B cell (primary cell): ENCODE data around the gene FRAT2. TPM values are rescaled to one million over a fixed set of nuclear protein-coding genes. Genes with fewer than 3 reads are reported as not detected.

ENCODE experiments used
- ATAC-seq: fragments of 200-7000 bp; cut with Tn5 transposase; one replicate; pipeline ENCODE4 v1.10.0; 2021; ENCODE audit warnings: low read depth, mild to moderate bottlenecking, moderate number of reproducible peaks, moderate library complexity
- CTCF ChIA-PET: fragments of 350-600 bp; sonication (Branson Sonifier 250); formaldehyde crosslinking; loops from one replicate; lab custom pipeline; 2021; ENCODE audit warnings: antibody characterized with exemption, inconsistent platforms; lab: Charles Lee
- POLR2A ChIA-PET: fragments of 350-600 bp; sonication (Branson Sonifier 250); formaldehyde crosslinking; loops from one replicate; lab custom pipeline; 2021; ENCODE audit warnings: antibody characterized with exemption; lab: Charles Lee
- DNase-seq: peaks from one replicate; pipeline ENCODE4 v3.0.0; 2013
- H2AFZ ChIP-seq: 2 replicates; pipeline ENCODE4 v1.6.1; 2012; ENCODE audit warnings: mild to moderate bottlenecking, low read depth, low read length; ENCODE audit not compliant: insufficient read depth, poor library complexity, severe bottlenecking
- H3K27ac ChIP-seq, 2 donors: 1 replicate in 1 of 2; 2 replicates in 1 of 2; pipeline ENCODE4 v1.5.1; 2012 to 2013; ENCODE audit warnings: low read length in 2 of 2, mild to moderate bottlenecking in 2 of 2, moderate library complexity in 1 of 2
- H3K27me3 ChIP-seq, 4 experiments: fragments of 200-600 bp in 1 of 4; sonication (generic) in 1 of 4; replicated peaks in 1 of 4; 1 replicate in 2 of 4; 2 replicates in 2 of 4; pipeline versions ENCODE4 v1.6.1 to v1.7.0; 2013 to 2016; ENCODE audit warnings: low read length in 3 of 4, mild to moderate bottlenecking in 2 of 4, mixed read lengths in 1 of 4, moderate library complexity in 1 of 4; ENCODE audit not compliant: insufficient read depth in 4 of 4, control insufficient read depth in 3 of 4; ENCODE audit errors: control extremely low read depth in 1 of 4
- H3K36me3 ChIP-seq, 2 experiments: replicated peaks in 1 of 2; 1 replicate in 1 of 2; 2 replicates in 1 of 2; pipeline versions ENCODE4 v1.6.1 to v1.7.1; 2013; ENCODE audit warnings: low read length in 1 of 2; ENCODE audit not compliant: insufficient read depth in 2 of 2, control insufficient read depth in 1 of 2; ENCODE audit errors: control extremely low read depth in 1 of 2, extremely low read depth in 1 of 2
- H3K4me1 ChIP-seq, 2 donors: fragments of 200-600 bp in 1 of 2; sonication (generic) in 1 of 2; 1 replicate in 1 of 2; 2 replicates in 1 of 2; pipeline versions ENCODE4 v1.5.1 to v1.6.1; 2013 to 2017; ENCODE audit warnings: low read length in 2 of 2; ENCODE audit not compliant: control insufficient read depth in 2 of 2, insufficient read depth in 2 of 2
- H3K4me2 ChIP-seq: replicated peaks from 2 replicates; pipeline ENCODE3; 2012; ENCODE audit warnings: mild to moderate bottlenecking, low read depth, low read length; ENCODE audit not compliant: poor library complexity, severe bottlenecking
- H3K4me3 ChIP-seq, 5 experiments: fragments of 200-600 bp in 1 of 5; sonication (generic) in 1 of 5; 1 replicate in 3 of 5; 2 replicates in 2 of 5; pipeline versions ENCODE4 v1.5.1 to v1.7.0; 2011 to 2016; ENCODE audit warnings: low read length in 4 of 5, mild to moderate bottlenecking in 4 of 5, low read depth in 2 of 5, control low read depth in 1 of 5, moderate library complexity in 1 of 5; ENCODE audit not compliant: insufficient read depth in 1 of 5; ENCODE audit errors: control extremely low read depth in 1 of 5, extremely low read depth in 1 of 5
- H3K79me2 ChIP-seq: fragments of 200-600 bp; sonication (generic); one replicate; pipeline ENCODE4 v1.6.0; 2016; ENCODE audit warnings: low read length; ENCODE audit not compliant: control insufficient read depth, insufficient read depth
- H3K9ac ChIP-seq: fragments of 200-600 bp; sonication (generic); 2 replicates; pipeline ENCODE4 v1.6.1; 2017; ENCODE audit warnings: mild to moderate bottlenecking, low read length, moderate library complexity
- H3K9me3 ChIP-seq, 3 donors: one replicate each; pipeline versions ENCODE4 v1.6.1 to v1.7.1; 2013; ENCODE audit warnings: low read length in 2 of 3; ENCODE audit not compliant: control insufficient read depth in 2 of 3, insufficient read depth in 1 of 3; ENCODE audit errors: control extremely low read depth in 1 of 3
- H4K20me1 ChIP-seq: 2 replicates; pipeline ENCODE4 v1.6.0; 2012; ENCODE audit warnings: mild to moderate bottlenecking, low read length; ENCODE audit not compliant: insufficient read depth, control insufficient read depth, poor library complexity, severe bottlenecking
- H3K27ac Mint-ChIP-seq: one replicate; pipeline ENCODE4 v1.8.0; 2021; ENCODE audit warnings: mixed read lengths
- H3K27me3 Mint-ChIP-seq: one replicate; pipeline ENCODE4 v1.8.0; 2021; ENCODE audit warnings: mixed read lengths
- H3K4me1 Mint-ChIP-seq: one replicate; pipeline ENCODE4 v1.8.0; 2021; ENCODE audit warnings: mixed read lengths
- H3K4me3 Mint-ChIP-seq: one replicate; pipeline ENCODE4 v1.8.0; 2021; ENCODE audit warnings: mixed read lengths
- H3K9me3 Mint-ChIP-seq: one replicate; pipeline ENCODE4 v1.8.0; 2022; ENCODE audit warnings: mixed read lengths; ENCODE audit not compliant: insufficient read depth
- CTCF ChIP-seq: fragments of 200-600 bp; IDR thresholded peaks from one replicate; pipeline ENCODE4 v1.8.0; 2022; ENCODE audit warnings: antibody characterized with exemption, mild to moderate bottlenecking
- EZH2 ChIP-seq: IDR thresholded peaks from 2 replicates; pipeline ENCODE4 v1.6.1; 2012; ENCODE audit warnings: borderline replicate concordance, low read depth, mild to moderate bottlenecking, moderate library complexity, low read length; ENCODE audit not compliant: insufficient read depth, poor library complexity, severe bottlenecking
- WGBS: methylation state at CpG from one replicate; pipeline ENCODE4 v1.1.5; 2013; ENCODE audit warnings: missing lambda C conversion rate; ENCODE audit not compliant: insufficient coverage; 5-methylcytosine and 5-hydroxymethylcytosine counted together
- intact Hi-C: fragments of 100-400 bp; cut with micrococcal nuclease; formaldehyde crosslinking; loops from one replicate; pipeline ENCODE4 v1.10.0; 2022
- polyA plus RNA-seq: library from polyadenylated mRNA; depleted of rRNA; stranded (reverse); fragments of >200 nt; gene quantifications from 2 replicates; pipeline ENCODE4 v1.2.3, GENCODE V29; 2012
- total RNA-seq, 2 donors: library from RNA; stranded (reverse); fragments of 120-200 nt in 1 of 2; gene quantifications; 1 replicate in 1 of 2; 2 replicates in 1 of 2; pipeline versions ENCODE4 v1.2.3 to v1.2.4, GENCODE V29; 2013 to 2022

Gene FRAT2
- total and polyA plus RNA-seq, 2 donors (not counting 1 experiment from before 2014, with no cell fraction given) = 4.9 to 30.2 TPM

- Histone ChIP-seq H3K4me1 (peaks cover 0 to 6% of the 10 kb centered on the region in 2 donors), H3K9ac (no peak overlapping the region), H3K9me3 (no peaks in the 10 kb centered on the region), H3K36me3 (peaks cover 0 to 20% of the 10 kb centered on the region in 2 experiments), H3K27me3 (no peaks in the 10 kb centered on the region), H3K4me3 (no peak overlapping the region), H2AFZ (no peak overlapping the region), H3K27ac (no peak overlapping the region), H3K4me2 (no peak overlapping the region), H4K20me1 (no peaks in the 10 kb centered on the region), H3K79me2 (no peaks in the 10 kb centered on the region)
- Mint-ChIP-seq H3K27me3 (no peaks in the 10 kb centered on the region), H3K9me3 (no peaks in the 10 kb centered on the region), H3K27ac (no peak overlapping the region), H3K4me3 (no peak overlapping the region), H3K4me1 (no peaks in the 10 kb centered on the region)
- DNase-seq (peak; percentile 20), ATAC-seq (no peak)
- TF ChIP-seq EZH2 (no peak), CTCF (no peak)
- ChIA-PET CTCF (interaction anchor here (1.1 to 6.4 kb wide), 4 partner anchors 11 to 286 kb away, joined by 3 to 55 read pairs (median 4); no protein-coding TSS in a partner anchor), POLR2A (interaction anchor here (0.6 kb wide), 1 partner anchor 89 kb away, joined by 4 read pairs; no protein-coding TSS in a partner anchor)
- intact Hi-C loops = no loop called here
- WGBS = 85% methylated on average over 3 of the region's 3 CpGs
Observed at GRCh38 chr10:97358781-97359180, 24.3 kb upstream of the FRAT2 start.

DNA sequence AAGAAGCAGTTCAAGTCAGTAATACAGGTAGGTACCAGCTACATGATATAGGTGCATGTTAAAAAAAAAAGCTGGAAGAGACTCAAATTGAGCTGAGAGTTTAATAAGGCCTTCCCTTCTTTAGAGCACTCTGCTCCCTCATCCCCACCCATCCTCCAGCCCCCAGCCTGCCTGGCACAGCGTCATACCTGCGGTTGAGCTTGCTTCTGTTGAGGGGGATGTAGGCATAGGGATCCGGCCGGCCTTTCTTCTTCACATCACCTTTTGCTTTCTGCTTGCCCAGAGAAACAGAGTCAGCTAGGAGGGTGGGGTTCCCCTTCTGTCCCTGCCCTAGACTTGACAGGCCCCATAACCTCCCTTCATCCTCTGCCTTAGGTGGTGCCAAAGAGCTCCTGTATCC is 23.8 kb upstream of the FRAT2 start:
- ChIA-PET POLR2A (no interaction called here), CTCF (interaction anchor here (1.2 to 6.4 kb wide), 3 partner anchors 11 to 80 kb away, joined by 3 to 55 read pairs (median 4); no protein-coding TSS in a partner anchor)
- Histone ChIP-seq H3K4me2 (no peak overlapping the region), H3K79me2 (no peaks in the 10 kb centered on the region), H4K20me1 (no peaks in the 10 kb centered on the region), H3K4me1 (peaks cover 0 to 6% of the 10 kb centered on the region in 2 donors), H3K27me3 (no peaks in the 10 kb centered on the region), H3K36me3 (peaks cover 0 to 19% of the 10 kb centered on the region in 2 experiments), H3K4me3 (no peak overlapping the region), H3K27ac (no peak overlapping the region), H3K9ac (no peak overlapping the region), H2AFZ (no peak overlapping the region), H3K9me3 (no peaks in the 10 kb centered on the region)
- WGBS = no CpG with 5 or more reads among the region's 4 CpGs
- TF ChIP-seq CTCF = no peak
- TF ChIP-seq EZH2 = no peak
- intact Hi-C loops = no loop called here
- H3K9me3 Mint-ChIP-seq = no peaks in the 10 kb centered on the region
- H3K4me1 Mint-ChIP-seq = no peaks in the 10 kb centered on the region
- H3K27me3 Mint-ChIP-seq = no peaks in the 10 kb centered on the region
- H3K27ac Mint-ChIP-seq = no peak overlapping the region
- peak; percentile 15 for DNase-seq
- no peak overlapping the region for H3K4me3 Mint-ChIP-seq
- ATAC-seq = no peak
